Sigmoid colon (tissue), 4 donors: ENCODE results near the gene ANKMY1.

Experiments
- POLR2AphosphoS5 ChIP-seq, 4 donors: sonication (generic); formaldehyde crosslinking; IDR thresholded peaks; one replicate each; pipeline ENCODE4 v1.6.1; 2017; ENCODE audit warnings: antibody characterized with exemption in 4 of 4
- TF ChIP-seq, protein P1 (sequence below), 4 experiments: fragments of 450-650 bp in 3 of 4; fragments of 200-600 bp in 1 of 4; IDR thresholded peaks; one replicate each; pipeline ENCODE4 v1.5.1; 2016 to 2019; ENCODE audit warnings: antibody characterized with exemption in 4 of 4, mild to moderate bottlenecking in 3 of 4, moderate library complexity in 2 of 4

DNA sequence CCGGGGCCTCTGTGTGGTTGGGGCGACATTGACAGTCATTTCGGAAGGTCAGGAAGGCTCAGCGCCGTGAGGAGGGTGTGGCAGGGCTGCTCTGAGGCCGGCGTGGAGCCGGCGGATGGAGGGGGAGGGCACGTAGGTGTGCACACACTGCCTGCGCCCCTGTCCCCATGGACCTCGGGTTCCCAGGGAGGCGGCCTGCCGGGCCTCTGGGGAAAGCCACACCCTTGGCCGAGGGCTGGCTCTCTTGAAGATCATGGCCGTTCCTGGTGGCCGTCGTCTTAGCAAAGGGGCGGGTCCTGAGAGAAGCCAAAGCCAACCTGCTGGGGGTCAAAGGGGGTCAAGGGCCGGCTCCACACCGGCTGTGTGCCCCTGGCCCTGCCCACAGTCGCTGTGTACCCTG lies 110.5 kb downstream of the ANKMY1 start:
- TF ChIP-seq POLR2AphosphoS5 (IDR thresholded peaks at IDR 0.05), result no peak
- TF ChIP-seq, protein P1, sequence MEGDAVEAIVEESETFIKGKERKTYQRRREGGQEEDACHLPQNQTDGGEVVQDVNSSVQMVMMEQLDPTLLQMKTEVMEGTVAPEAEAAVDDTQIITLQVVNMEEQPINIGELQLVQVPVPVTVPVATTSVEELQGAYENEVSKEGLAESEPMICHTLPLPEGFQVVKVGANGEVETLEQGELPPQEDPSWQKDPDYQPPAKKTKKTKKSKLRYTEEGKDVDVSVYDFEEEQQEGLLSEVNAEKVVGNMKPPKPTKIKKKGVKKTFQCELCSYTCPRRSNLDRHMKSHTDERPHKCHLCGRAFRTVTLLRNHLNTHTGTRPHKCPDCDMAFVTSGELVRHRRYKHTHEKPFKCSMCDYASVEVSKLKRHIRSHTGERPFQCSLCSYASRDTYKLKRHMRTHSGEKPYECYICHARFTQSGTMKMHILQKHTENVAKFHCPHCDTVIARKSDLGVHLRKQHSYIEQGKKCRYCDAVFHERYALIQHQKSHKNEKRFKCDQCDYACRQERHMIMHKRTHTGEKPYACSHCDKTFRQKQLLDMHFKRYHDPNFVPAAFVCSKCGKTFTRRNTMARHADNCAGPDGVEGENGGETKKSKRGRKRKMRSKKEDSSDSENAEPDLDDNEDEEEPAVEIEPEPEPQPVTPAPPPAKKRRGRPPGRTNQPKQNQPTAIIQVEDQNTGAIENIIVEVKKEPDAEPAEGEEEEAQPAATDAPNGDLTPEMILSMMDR (IDR thresholded peaks at IDR 0.05), result no peak
